ENCODE results near the gene FHAD1. TPM values are rescaled to one million over a fixed set of nuclear protein-coding genes. Genes with fewer than 3 reads are reported as not detected.

FHAD1 gene
- total RNA-seq, 1 experiment from 2014 or later: 0.83 TPM

DNA sequence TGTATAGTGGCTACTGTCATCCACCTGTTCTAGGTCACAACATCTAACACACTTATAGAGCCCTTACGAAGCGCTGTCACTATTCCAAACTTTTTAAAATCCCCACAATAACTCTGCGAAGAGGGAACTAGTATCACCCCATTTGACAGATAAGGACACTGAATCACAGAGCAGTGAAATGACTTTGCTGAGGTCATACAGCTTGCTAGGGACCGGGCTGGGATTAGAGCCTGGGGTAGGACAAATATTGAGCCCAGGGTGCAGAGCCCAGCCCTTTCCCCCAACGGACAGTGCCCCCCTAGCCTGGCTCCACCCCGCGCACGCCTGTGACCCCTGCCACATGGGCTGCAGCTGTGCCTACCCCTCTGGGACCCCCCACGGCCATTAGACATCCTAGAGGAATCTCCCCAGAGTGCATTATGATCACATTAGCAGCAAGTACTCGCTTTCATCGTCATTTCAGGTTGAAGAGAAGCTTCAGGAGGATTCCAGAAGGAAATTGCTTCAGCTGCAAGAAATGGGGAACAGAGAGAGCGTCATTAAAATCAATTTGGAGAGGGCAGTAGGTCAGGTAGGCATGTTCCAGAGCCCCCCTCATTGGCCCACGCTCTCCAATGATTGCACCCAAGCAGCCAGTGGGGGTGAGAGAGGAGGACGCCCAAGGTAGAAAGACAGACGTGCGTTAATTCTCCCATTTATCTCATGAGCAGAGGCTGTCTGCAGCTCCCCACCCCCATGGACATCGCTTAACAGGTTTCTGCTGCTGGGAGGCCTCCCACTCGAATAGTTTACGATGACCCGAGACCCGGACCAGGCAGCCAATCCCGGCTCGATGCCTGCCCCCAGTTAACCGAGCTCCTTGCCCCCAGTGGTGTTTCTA is 77.2 kb downstream of the FHAD1 start:
- Histone ChIP-seq H3K4me3 (ENCODE audit: insufficient read depth, low read depth, low read length) (no peak overlapping the region), H3K36me3 (replicated peaks; ENCODE audit: control insufficient read depth, insufficient read depth, low read length) (no peaks in the 10 kb centered on the region), H3K27me3 (ENCODE audit: control insufficient read depth, insufficient read depth, low read length) (no peaks in the 10 kb centered on the region)
- peak; percentile 58 for DNase-seq

DNA sequence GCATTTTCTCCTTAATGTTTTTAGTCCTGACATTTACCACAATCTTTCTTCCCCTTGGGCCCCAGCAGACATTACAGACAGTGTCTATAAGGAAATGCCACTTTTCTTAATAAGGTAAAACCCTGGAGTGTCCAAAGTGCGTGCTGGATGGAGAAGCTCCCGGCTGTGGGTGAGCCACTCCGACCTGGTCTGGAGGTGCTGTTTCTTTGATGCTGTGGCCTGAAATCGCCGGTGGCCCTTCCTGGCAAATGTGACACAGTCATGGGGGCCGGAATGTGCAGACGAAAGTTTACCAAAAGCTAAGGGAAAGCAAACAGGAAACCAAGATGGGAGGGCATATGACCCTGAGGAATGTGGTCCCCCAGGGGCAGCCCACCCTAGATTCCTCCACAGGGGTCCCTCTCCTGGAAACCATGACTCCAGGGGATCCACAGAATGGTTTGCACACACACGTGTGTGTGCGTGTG is 77.9 kb downstream of the FHAD1 start:
- no peaks in the 10 kb centered on the region for H3K36me3 ChIP-seq (replicated peaks; ENCODE audit: control insufficient read depth, insufficient read depth, low read length)
- no peak overlapping the region for H3K4me3 ChIP-seq (ENCODE audit: insufficient read depth, low read depth, low read length)
- DNase-seq: no peak
- no peaks in the 10 kb centered on the region for H3K27me3 ChIP-seq (ENCODE audit: control insufficient read depth, insufficient read depth, low read length)

DNA sequence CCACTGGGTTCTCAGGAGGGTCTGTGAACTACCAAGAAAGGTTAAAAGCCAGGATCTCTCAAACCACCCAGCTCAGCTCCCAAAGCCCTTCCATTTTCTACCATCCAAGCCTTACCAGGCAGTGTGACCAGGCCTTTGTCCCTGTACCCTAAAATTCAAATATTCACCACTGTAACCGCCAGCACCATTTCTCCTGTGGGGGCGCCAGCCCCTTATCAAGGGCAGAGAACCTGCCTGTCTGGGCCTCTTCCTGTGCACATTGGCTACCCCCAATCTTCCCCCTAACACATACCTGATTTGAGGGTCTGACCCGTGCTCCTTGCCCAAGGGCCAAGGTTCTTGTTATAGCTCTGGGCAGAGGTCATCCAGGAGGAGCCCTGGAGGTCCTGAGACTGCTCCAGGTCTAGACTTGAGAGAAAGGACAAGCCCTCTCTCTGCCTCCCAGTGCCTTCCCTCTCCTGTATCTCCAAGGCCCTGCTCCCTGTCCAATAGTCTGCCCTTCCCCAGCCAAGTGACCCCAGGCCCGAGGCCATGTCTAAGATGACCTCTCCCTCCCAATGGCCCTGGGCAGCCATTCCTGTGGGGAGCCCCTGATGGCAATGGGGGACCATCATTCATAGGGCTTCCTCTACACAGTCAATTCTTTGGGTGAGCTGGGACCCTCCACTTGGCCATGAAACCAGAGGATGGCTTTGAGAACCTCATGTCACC is 78.5 kb downstream of the FHAD1 start:
- H3K4me3 ChIP-seq (ENCODE audit: insufficient read depth, low read depth, low read length): no peak overlapping the region
- peak; percentile 58 for DNase-seq
- no peaks in the 10 kb centered on the region for H3K36me3 ChIP-seq (replicated peaks; ENCODE audit: control insufficient read depth, insufficient read depth, low read length)
- H3K27me3 ChIP-seq (ENCODE audit: control insufficient read depth, insufficient read depth, low read length): no peaks in the 10 kb centered on the region

DNA sequence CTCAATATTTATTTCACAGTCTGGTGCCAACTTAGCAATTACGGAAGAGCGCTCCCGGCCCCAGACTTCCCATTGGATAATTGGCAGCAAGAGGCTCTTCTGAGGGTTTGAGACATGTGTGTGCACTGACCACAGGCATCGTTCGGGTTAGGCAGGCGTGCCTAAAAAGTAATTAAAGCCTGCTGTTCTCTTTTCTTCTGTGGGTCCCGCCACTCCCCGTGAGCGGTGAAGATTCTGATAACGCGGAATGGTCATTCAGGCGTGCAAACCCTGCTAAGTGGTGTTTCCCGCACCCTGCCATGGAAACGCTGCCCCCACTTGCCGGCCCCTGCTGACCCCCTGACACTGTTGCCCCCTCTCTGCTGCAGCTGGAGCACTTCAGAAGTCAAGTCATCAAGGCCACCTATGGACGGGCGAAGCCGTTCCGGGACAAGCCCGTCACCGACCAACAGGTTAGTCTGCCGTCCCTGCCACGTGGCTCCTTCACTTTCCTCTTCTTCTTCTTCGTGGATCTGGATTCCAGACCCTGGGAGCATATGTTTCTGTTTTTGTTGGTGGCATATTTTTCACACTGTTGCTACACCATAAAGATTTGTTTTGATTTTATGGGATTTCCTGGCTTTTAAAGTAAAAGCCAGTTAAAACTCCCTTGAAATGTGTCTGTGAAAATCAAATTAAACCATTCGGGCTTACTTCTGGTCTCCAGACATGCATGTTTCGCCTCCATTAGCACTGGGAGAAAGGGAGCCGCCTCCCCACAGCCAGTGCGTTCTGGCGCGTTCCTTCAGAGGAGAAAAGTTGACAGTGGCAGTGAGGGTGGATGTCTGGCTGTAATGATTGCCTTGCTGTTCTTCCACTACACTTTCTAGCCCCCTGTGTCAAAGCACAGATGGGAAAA is 79.9 kb downstream of the FHAD1 start:
- no peak for DNase-seq
- H3K36me3 ChIP-seq (replicated peaks; ENCODE audit: control insufficient read depth, insufficient read depth, low read length): no peaks in the 10 kb centered on the region
- H3K4me3 ChIP-seq (ENCODE audit: insufficient read depth, low read depth, low read length): no peak overlapping the region
- H3K27me3 ChIP-seq (ENCODE audit: control insufficient read depth, insufficient read depth, low read length): no peaks in the 10 kb centered on the region

DNA sequence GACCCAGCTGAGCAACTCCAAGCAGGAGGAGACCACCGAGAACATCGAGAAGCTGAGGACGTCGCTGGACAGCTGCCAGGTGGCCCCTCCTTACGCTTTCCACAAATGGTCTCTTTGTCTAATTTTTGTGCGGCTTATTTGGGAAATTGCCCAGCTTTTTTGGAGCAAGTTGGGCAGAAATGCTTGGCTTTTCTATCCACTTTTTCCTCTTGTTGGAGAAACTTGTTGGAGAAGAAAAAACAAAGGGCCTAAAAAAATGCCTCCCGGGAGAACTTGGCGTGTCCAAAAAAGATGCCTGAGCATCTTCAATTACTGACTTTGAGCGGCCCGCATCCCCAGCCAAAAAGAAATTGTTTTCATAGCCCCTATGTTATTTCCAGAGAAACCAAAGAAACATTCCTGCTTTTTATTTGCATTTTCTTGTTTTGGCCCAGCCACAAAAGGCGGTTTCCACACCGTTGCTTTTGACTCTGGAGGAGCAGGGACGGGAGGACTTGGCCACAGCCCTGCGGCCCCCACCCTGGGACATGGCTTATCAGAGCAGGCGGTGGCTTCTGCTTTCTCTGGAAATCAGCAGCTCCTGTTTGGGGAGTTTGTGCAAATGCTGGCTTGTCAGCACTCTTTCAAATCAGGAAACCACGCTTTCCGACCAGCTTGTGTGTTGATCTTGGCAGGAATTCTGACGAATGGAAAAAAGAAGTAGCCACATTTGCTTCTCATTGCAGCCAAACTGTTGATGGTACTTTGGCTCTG is 81.5 kb downstream of the FHAD1 start:
- Histone ChIP-seq H3K27me3 (ENCODE audit: control insufficient read depth, insufficient read depth, low read length) (no peaks in the 10 kb centered on the region), H3K4me3 (ENCODE audit: insufficient read depth, low read depth, low read length) (no peak overlapping the region), H3K36me3 (replicated peaks; ENCODE audit: control insufficient read depth, insufficient read depth, low read length) (no peaks in the 10 kb centered on the region)
- DNase-seq: no peak

DNA sequence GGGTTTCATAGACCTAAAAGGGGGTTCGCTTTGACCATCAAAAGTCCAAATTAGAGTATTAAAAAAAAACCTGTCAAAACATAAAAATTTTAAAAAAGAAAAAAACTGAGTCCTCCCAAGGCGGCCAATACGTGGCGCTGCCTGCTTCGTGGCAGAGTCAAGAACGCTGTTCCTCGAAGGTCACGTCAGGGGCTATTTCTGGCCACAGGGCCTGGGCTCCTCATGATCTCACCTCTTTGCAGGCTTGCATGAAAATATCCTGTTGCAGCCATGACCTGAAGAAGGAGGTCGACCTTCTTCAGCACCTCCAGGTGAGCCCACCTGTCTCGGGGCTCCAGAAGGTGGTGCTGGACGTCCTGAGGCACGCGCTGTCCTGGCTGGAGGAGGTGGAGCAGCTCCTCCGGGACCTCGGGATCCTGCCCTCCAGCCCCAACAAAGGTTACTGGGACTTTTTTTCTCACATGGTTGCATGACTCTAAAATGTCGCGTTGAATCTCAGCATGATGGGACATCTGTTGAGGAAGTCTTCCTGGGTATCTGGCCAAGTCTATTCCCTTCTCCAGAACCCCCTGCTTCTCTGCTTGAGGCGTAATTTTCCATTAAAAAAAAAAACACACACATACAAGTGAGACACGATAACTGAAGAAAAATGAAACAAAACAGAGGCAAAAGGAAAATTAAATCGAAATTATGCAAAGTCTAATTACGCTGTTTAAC is 82.2 kb downstream of the FHAD1 start:
- Histone ChIP-seq H3K27me3 (ENCODE audit: control insufficient read depth, insufficient read depth, low read length) (no peaks in the 10 kb centered on the region), H3K36me3 (replicated peaks; ENCODE audit: control insufficient read depth, insufficient read depth, low read length) (no peaks in the 10 kb centered on the region), H3K4me3 (ENCODE audit: insufficient read depth, low read depth, low read length) (no peak overlapping the region)
- no peak for DNase-seq

DNA sequence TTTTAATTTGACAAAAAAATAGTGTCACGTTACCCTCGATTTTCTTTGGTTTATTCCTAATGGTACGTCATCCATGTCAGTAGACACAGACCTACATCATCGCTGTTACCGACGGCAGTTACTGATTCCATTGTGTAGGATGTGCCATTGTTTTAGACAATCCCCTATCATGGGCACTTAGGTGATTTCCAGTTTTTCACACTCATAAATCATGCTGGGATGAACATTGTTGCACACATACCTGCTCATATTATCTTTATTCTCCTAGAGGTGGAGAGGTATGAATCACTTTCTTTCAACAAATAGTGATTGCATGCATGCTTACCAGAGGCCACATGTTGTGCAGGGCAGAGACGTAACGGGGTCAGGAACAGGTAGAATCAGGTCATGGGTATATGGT is 83.0 kb downstream of the FHAD1 start:
- H3K27me3 ChIP-seq (ENCODE audit: control insufficient read depth, insufficient read depth, low read length): no peaks in the 10 kb centered on the region
- H3K36me3 ChIP-seq (replicated peaks; ENCODE audit: control insufficient read depth, insufficient read depth, low read length): no peaks in the 10 kb centered on the region
- no peak overlapping the region for H3K4me3 ChIP-seq (ENCODE audit: insufficient read depth, low read depth, low read length)
- DNase-seq: no peak

DNA sequence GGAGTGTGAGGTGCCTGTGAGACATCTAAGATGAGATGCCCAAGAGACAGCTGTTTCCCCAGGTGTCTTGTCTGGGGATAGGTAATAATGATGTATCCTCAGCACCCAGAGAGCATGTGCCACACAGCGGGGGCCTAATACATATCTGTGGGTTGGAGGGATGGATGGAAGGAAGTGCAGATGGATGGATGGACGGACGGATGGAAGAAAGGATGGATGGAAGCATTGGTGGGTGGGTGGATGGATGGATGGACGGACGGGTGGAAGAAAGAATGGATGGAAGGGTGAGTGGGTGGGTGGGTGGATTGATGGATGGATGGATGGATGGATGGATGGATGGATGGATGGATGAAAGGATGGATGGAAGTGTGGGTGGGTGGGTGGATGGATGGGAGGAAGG is 84.2 kb downstream of the FHAD1 start:
- H3K27me3 ChIP-seq (ENCODE audit: control insufficient read depth, insufficient read depth, low read length): no peaks in the 10 kb centered on the region
- no peaks in the 10 kb centered on the region for H3K36me3 ChIP-seq (replicated peaks; ENCODE audit: control insufficient read depth, insufficient read depth, low read length)
- DNase-seq: no peak
- no peak overlapping the region for H3K4me3 ChIP-seq (ENCODE audit: insufficient read depth, low read depth, low read length)

DNA sequence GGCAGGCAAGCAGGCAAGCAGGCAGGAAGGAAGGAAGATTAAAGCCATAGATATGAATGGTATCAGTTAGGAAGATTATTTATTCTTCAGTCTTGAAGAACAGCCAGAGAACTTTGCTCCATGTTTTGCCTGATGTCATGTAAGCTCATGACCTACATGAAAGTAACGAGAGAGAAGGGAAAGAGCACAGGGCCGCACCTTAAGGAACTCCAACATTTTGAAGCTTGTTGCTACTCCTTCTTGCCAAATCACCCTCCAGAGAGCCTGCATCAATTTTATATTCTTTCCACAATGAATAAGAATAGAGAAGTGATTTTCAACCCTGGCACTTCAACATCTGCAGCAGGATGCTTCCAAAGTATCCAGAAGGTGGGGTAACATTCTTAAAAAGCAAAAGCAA is 84.7 kb downstream of the FHAD1 start:
- H3K36me3 ChIP-seq (replicated peaks; ENCODE audit: control insufficient read depth, insufficient read depth, low read length): no peaks in the 10 kb centered on the region
- H3K27me3 ChIP-seq (ENCODE audit: control insufficient read depth, insufficient read depth, low read length): no peaks in the 10 kb centered on the region
- DNase-seq: no peak
- no peak overlapping the region for H3K4me3 ChIP-seq (ENCODE audit: insufficient read depth, low read depth, low read length)

DNA sequence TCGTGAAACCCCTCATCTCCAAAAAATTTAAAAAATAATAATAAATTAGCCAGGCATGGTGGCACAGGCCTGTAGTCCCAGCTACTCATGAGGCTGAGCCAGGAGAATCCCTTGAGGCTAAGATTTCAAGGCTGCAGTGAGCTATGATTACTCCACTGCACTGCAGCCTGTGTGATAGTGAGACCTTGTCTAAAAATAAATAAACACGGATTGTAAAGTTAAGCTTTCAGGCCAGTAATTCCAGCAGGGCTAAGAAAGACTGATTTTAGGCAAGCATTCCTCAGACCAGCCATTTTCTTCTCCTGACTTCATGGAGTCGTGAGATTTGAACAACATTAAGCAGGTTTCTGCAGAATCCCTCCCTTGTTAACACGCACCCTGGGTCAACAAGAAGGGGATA is 85.5 kb downstream of the FHAD1 start:
- H3K4me3 ChIP-seq (ENCODE audit: insufficient read depth, low read depth, low read length): no peak overlapping the region
- no peak for DNase-seq
- H3K27me3 ChIP-seq (ENCODE audit: control insufficient read depth, insufficient read depth, low read length): no peaks in the 10 kb centered on the region
- no peaks in the 10 kb centered on the region for H3K36me3 ChIP-seq (replicated peaks; ENCODE audit: control insufficient read depth, insufficient read depth, low read length)

DNA sequence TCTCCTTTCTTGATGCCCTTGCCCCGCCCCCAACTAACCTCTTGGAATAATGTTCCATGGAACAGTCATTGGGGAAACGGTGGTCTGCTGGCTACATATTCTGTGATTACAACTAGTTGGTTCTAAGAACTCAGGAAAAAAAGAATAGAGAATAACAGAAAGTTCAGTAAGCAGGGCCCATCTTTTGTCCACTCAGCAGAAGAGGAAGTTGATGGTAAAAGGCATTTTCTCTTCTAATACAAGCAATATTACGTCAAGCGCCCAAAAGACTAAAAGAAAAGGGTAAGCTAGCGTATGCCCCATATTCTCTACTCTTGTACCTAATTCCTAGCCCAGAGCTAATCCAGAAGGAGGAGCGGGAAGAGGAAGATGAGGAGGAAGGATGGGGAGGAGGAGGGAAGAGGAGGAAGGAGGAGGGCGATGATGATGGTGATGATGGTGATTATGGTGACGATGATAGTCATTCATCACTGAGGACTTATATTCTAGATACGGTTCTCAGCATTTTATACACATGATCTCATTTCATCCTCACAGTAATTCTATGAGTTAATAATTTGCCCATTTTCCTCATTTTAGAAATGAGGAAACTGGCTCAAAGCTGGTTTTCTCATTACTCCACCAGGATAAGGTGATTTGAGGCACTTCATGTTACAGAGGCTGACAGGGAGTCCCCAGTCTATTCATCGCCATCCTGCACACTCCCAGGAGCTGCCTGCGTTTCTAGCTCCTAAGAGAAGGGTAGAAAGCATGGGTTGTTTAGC is 86.1 kb downstream of the FHAD1 start:
- DNase-seq: no peak
- no peaks in the 10 kb centered on the region for H3K36me3 ChIP-seq (replicated peaks; ENCODE audit: control insufficient read depth, insufficient read depth, low read length)
- no peak overlapping the region for H3K4me3 ChIP-seq (ENCODE audit: insufficient read depth, low read depth, low read length)
- no peaks in the 10 kb centered on the region for H3K27me3 ChIP-seq (ENCODE audit: control insufficient read depth, insufficient read depth, low read length)

DNA sequence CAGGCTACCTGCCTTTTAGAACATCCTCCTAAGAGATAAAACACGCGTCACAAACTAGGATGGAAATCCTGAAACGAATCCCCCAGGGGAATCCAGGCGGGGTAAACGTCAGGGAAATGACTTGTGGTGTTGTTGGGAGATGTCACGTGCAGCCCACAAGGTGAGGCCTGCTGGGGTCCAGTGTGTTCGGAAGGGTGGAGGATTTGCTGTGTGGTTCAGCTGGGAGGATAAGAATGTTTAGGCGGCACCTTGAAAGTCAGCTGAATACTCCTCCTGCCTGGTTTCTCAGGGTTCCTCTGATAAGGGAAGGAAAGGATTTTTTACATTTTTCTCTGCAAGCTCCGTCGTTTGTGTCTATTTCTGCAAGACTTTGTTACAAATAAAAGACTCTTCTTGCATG is 88.0 kb downstream of the FHAD1 start:
- no peak for DNase-seq
- no peak overlapping the region for H3K4me3 ChIP-seq (ENCODE audit: insufficient read depth, low read depth, low read length)
- no peaks in the 10 kb centered on the region for H3K36me3 ChIP-seq (replicated peaks; ENCODE audit: control insufficient read depth, insufficient read depth, low read length)
- no peaks in the 10 kb centered on the region for H3K27me3 ChIP-seq (ENCODE audit: control insufficient read depth, insufficient read depth, low read length)

DNA sequence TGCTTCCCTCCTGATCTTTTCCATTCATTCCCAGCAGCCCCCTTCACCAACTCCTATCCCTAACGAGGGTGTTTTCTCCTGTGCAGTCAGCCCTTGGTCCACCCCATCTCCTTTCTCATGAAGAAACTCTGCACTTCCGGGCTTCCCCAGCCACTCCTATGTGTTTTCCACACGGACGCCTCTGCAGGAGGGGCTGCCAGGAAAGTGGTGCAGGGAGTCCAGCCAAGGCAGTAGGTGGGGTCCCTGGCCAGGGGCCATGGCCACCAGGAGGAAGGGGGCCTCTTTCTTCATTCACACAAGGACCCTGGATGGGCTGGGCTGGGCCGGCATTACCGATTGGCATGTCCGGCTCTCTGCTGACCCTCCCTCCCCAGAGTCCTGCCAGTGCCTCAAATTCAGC is 89.8 kb downstream of the FHAD1 start:
- H3K4me3 ChIP-seq (ENCODE audit: insufficient read depth, low read depth, low read length): no peak overlapping the region
- no peak for DNase-seq
- H3K36me3 ChIP-seq (replicated peaks; ENCODE audit: control insufficient read depth, insufficient read depth, low read length): no peaks in the 10 kb centered on the region
- H3K27me3 ChIP-seq (ENCODE audit: control insufficient read depth, insufficient read depth, low read length): no peaks in the 10 kb centered on the region

Data from H7 (cell line).